HepG2 (cell line): ENCODE results near the gene CTXN1. TPM values are rescaled to one million over a fixed set of nuclear protein-coding genes. Genes with fewer than 3 reads are reported as not detected.

Experiments
- ATAC-seq: fragments of 200-7000 bp; cut with Tn5 transposase; 3 replicates; pipeline ENCODE4 v1.9.1; 2020; ENCODE audit warnings: mild to moderate bottlenecking, moderate library complexity
- BruUV-seq: library from RNA; stranded (reverse); fragments of 400-500 nt; replicated peaks from 2 replicates; lab custom pipeline; 2021; lab: Mats Ljungman, UMichigan
- CTCF ChIA-PET: fragments of 300-600 bp; formaldehyde crosslinking; extraction: SDS; loops from one replicate; lab custom pipeline; 2021; ENCODE audit warnings: low total read pairs, inconsistent platforms, low intra/inter-chr PET ratio; lab: Yijun Ruan, JAX
- POLR2A ChIA-PET: fragments of 350-600 bp; sonication (Branson Sonifier 250); formaldehyde crosslinking; loops from one replicate; lab custom pipeline; 2020; ENCODE audit warnings: antibody characterized with exemption, inconsistent platforms; lab: Yijun Ruan, JAX
- DNase-seq: peaks from one replicate; pipeline ENCODE4 v3.0.0-alpha.2; 2015; ENCODE audit warnings: low spot score
- FAIRE-seq: peaks from 3 replicates; lab custom pipeline; 2011; peaks lifted over from hg19 to GRCh38; lab: Jason Lieb, UNC
- H2AFZ ChIP-seq: one replicate; pipeline ENCODE4 v1.6.1; 2011; ENCODE audit warnings: low read length, inconsistent platforms
- H3K27ac ChIP-seq: fragments of 300-600 bp; 3 replicates; pipeline ENCODE4 v1.8.0; 2011; ENCODE audit warnings: mixed run types, mild to moderate bottlenecking, mixed read lengths, low read length, inconsistent platforms; ENCODE audit not compliant: insufficient read depth; ENCODE audit errors: extremely low read length
- H3K27me3 ChIP-seq, 2 experiments: fragments of 200-600 bp in 1 of 2; 2 replicates in 1 of 2; 3 replicates in 1 of 2; pipeline versions ENCODE4 v1.6.0 to v1.8.0; 2011; ENCODE audit warnings: low read length in 2 of 2, mild to moderate bottlenecking in 2 of 2, moderate library complexity in 2 of 2, inconsistent platforms in 1 of 2; ENCODE audit not compliant: insufficient read depth in 2 of 2, control insufficient read depth in 1 of 2
- H3K36me3 ChIP-seq, 2 experiments: fragments of 200-600 bp in 1 of 2; replicated peaks in 1 of 2; 2 replicates in 1 of 2; 3 replicates in 1 of 2; pipeline versions ENCODE4 v1.5.1 to v1.8.0; 2011; ENCODE audit warnings: low read length in 2 of 2, inconsistent platforms in 1 of 2; ENCODE audit not compliant: insufficient read depth in 2 of 2, control insufficient read depth in 1 of 2
- H3K4me1 ChIP-seq: 2 replicates; pipeline ENCODE4 v1.5.1; 2012; ENCODE audit warnings: low read length, inconsistent platforms; ENCODE audit not compliant: insufficient read depth
- H3K4me2 ChIP-seq: 2 replicates; pipeline ENCODE4 v1.6.0; 2011; ENCODE audit warnings: low read depth, low read length, inconsistent platforms
- H3K4me3 ChIP-seq, 3 experiments: fragments of 200-600 bp in 1 of 3; sonication (generic), shearing (Covaris generic) in 1 of 3; replicated peaks in 1 of 3; 2 replicates each; pipeline ENCODE4 v1.5.1; 2011 to 2016; ENCODE audit warnings: low read length in 3 of 3, inconsistent platforms in 2 of 3, low read depth in 2 of 3, mild to moderate bottlenecking in 2 of 3, control low read depth in 1 of 3, mixed read lengths in 1 of 3; ENCODE audit not compliant: insufficient read depth in 1 of 3
- H3K79me2 ChIP-seq: one replicate; pipeline ENCODE4 v1.6.1; 2011; ENCODE audit warnings: low read length, inconsistent platforms; ENCODE audit not compliant: insufficient read depth
- H3K9ac ChIP-seq: 2 replicates; pipeline ENCODE4 v1.6.0; 2011; ENCODE audit warnings: mild to moderate bottlenecking, low read depth, low read length, inconsistent platforms; ENCODE audit not compliant: insufficient read depth
- H3K9me3 ChIP-seq: 2 replicates; pipeline ENCODE4 v1.5.1; 2012; ENCODE audit warnings: mild to moderate bottlenecking, low read length
- H4K20me1 ChIP-seq: 2 replicates; pipeline ENCODE4 v1.6.0; 2011; ENCODE audit warnings: inconsistent platforms, mild to moderate bottlenecking, low read length, moderate library complexity; ENCODE audit not compliant: insufficient read depth
- AGO2 ChIP-seq: fragments of 200-400 bp; formaldehyde crosslinking; optimal IDR thresholded peaks from 2 replicates; pipeline ENCODE3; 2017; ENCODE audit warnings: mild to moderate bottlenecking, low read depth, low read length, moderate library complexity
- RFX1 ChIP-seq: fragments of 450-650 bp; IDR thresholded peaks from 2 replicates; pipeline ENCODE4 v1.6.1; 2017
- SRY ChIP-seq: sonication (generic); formaldehyde crosslinking; IDR thresholded peaks from 2 replicates; pipeline ENCODE4 v1.8.0; 2022; ENCODE audit warnings: mild to moderate bottlenecking, missing genetic modification reagents
- TRIM24 ChIP-seq: sonication (generic); formaldehyde crosslinking; IDR thresholded peaks from 2 replicates; pipeline ENCODE4 v1.8.0; 2022; ENCODE audit warnings: mild to moderate bottlenecking, missing genetic modification reagents
- ZNF546 ChIP-seq: sonication (generic); formaldehyde crosslinking; conservative IDR thresholded peaks from 2 replicates; pipeline ENCODE4 v1.8.1; 2023; ENCODE audit warnings: mild to moderate bottlenecking, missing genetic modification reagents
- ZNF607 ChIP-seq: sonication (generic); formaldehyde crosslinking; IDR thresholded peaks from 2 replicates; pipeline ENCODE4 v1.5.1; 2020; ENCODE audit warnings: missing genetic modification reagents, mild to moderate bottlenecking, borderline replicate concordance
- ZNF672 ChIP-seq: sonication (generic); formaldehyde crosslinking; IDR thresholded peaks from 2 replicates; pipeline ENCODE4 v1.8.1; 2022; ENCODE audit warnings: missing genetic modification reagents
- WGBS: methylation state at CpG from one replicate; pipeline ENCODE4 v1.1.6; 2017; ENCODE audit warnings: low lambda C conversion rate; 5-methylcytosine and 5-hydroxymethylcytosine counted together
- in situ Hi-C: cut with HindIII; loops from 2 replicates; pipeline ENCODE4 v1.10.0; 2017; ENCODE audit warnings: low pct_unique_long_range_greater_than_20kb; ENCODE audit not compliant: extremely low pct_ligation_motif_present
- intact Hi-C: fragments of 100-400 bp; cut with micrococcal nuclease; formaldehyde crosslinking; loops from one replicate; pipeline ENCODE4 v1.10.0; 2022; ENCODE audit not compliant: unreplicated experiment
- polyA plus RNA-seq, 8 experiments: library from polyadenylated mRNA; depleted of rRNA in 3 of 8; stranded (reverse) in 7 of 8; unstranded in 1 of 8; fragments of >200 nt; fragmentation: Illumina TruSeq in 4 of 8; extraction: Trizol in 4 of 8; gene quantifications; 2 replicates each; pipeline versions ENCODE4 v1.2.1 to v1.2.3, GENCODE V29; 2011 to 2016; ENCODE audit warnings: low read depth in 4 of 8, missing spikeins in 1 of 8, mixed read lengths in 1 of 8; ENCODE audit not compliant: insufficient read depth in 1 of 8
- total RNA-seq, 5 experiments: library from RNA; depleted of rRNA; stranded (reverse); fragments of >200 nt; fragmentation: Illumina TruSeq; extraction: Trizol; gene quantifications; 2 replicates each; pipeline ENCODE4 v1.2.3, GENCODE V29; 2016; ENCODE audit warnings: low read depth in 1 of 5
- TF ChIP-seq, protein P1 (sequence below): sonication (generic); formaldehyde crosslinking; IDR thresholded peaks from 2 replicates; pipeline ENCODE4 v1.4.0; 2020; ENCODE audit warnings: mild to moderate bottlenecking, missing genetic modification reagents
- TF ChIP-seq, protein P2 (sequence below): sonication (generic); formaldehyde crosslinking; IDR thresholded peaks from 2 replicates; pipeline ENCODE4 v1.8.0; 2022; ENCODE audit warnings: missing genetic modification reagents, mild to moderate bottlenecking, borderline replicate concordance
- TF ChIP-seq, protein P3 (sequence below): sonication (generic); formaldehyde crosslinking; IDR thresholded peaks from 2 replicates; pipeline ENCODE4 v1.4.0; 2020; ENCODE audit warnings: missing genetic modification reagents

The CTXN1 gene
- total and polyA plus RNA-seq, 2 of the 13 experiments (the other 11 are each of a cell fraction or from before 2014, with no cell fraction given), result 0.11 TPM; not detected in 1

DNA sequence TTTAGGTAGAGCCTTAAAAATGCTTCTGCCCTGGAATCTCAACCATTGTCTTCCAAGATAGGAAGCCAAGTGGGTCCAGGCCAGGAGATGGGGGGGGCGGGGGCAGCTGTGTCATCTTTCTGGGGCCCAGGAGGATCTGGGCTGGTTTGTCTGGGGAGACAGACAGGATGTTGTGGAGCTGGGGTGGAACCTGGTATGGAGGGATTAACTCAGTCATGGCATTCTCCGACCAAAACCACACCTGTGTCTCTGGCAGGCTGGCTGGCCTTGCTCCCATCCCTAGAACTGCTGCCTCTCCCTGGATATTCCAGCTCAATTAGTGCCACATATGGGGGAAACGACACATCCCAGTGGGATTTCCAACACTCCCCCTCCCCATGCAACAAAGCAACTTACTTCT is 25.0 kb downstream of the CTXN1 start (continued):
- TF ChIP-seq, protein P1, sequence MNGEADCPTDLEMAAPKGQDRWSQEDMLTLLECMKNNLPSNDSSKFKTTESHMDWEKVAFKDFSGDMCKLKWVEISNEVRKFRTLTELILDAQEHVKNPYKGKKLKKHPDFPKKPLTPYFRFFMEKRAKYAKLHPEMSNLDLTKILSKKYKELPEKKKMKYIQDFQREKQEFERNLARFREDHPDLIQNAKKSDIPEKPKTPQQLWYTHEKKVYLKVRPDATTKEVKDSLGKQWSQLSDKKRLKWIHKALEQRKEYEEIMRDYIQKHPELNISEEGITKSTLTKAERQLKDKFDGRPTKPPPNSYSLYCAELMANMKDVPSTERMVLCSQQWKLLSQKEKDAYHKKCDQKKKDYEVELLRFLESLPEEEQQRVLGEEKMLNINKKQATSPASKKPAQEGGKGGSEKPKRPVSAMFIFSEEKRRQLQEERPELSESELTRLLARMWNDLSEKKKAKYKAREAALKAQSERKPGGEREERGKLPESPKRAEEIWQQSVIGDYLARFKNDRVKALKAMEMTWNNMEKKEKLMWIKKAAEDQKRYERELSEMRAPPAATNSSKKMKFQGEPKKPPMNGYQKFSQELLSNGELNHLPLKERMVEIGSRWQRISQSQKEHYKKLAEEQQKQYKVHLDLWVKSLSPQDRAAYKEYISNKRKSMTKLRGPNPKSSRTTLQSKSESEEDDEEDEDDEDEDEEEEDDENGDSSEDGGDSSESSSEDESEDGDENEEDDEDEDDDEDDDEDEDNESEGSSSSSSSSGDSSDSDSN, result no peak
- TF ChIP-seq, protein P2, sequence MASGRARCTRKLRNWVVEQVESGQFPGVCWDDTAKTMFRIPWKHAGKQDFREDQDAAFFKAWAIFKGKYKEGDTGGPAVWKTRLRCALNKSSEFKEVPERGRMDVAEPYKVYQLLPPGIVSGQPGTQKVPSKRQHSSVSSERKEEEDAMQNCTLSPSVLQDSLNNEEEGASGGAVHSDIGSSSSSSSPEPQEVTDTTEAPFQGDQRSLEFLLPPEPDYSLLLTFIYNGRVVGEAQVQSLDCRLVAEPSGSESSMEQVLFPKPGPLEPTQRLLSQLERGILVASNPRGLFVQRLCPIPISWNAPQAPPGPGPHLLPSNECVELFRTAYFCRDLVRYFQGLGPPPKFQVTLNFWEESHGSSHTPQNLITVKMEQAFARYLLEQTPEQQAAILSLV (CRISPR knock-in tag), result no peak
- TF ChIP-seq, protein P3, sequence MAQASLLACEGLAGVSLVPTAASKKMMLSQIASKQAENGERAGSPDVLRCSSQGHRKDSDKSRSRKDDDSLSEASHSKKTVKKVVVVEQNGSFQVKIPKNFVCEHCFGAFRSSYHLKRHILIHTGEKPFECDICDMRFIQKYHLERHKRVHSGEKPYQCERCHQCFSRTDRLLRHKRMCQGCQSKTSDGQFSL (CRISPR knock-in tag), result no peak
- TF ChIP-seq ZNF672 (CRISPR knock-in tag) (no peak), ZNF546 (CRISPR knock-in tag) (no peak), ZNF607 (CRISPR knock-in tag) (no peak), RFX1 (no peak), SRY (CRISPR knock-in tag) (no peak)

DNA sequence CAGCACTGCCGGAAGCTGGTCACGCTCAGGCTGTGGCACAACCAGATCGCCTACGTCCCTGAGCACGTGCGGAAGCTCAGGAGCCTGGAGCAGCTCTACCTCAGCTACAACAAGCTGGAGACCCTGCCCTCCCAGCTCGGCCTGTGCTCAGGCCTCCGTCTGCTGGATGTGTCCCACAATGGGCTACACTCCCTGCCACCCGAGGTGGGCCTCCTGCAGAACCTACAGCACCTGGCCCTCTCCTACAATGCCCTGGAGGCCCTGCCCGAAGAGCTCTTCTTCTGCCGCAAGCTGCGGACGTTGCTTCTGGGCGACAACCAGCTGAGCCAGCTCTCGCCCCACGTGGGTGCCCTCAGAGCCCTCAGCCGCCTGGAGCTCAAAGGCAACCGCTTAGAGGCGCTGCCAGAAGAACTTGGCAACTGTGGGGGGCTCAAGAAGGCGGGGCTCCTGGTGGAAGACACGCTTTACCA is 25.5 kb downstream of the CTXN1 start:
- Histone ChIP-seq H3K9me3 (no peaks in the 10 kb centered on the region), H3K4me2 (no peak overlapping the region), H3K9ac (no peak overlapping the region), H3K27ac (no peak overlapping the region), H3K36me3 (peaks cover 9 to 16% of the 10 kb centered on the region in 2 experiments; a peak in 2 of 5 replicates), H4K20me1 (peaks cover 9% of the 10 kb centered on the region; the same call in 1 of the 2 replicates), H3K4me1 (peaks cover 50% of the 10 kb centered on the region), H2AFZ (no peak overlapping the region), H3K79me2 (peaks cover 20% of the 10 kb centered on the region), H3K4me3 (no peak overlapping the region), H3K27me3 (no peaks in the 10 kb centered on the region; a peak in 1 of 5 replicates)
- FAIRE-seq (no peak), ATAC-seq (no peak), DNase-seq (no peak)
- BruUV-seq, result no TSS peak
- intact Hi-C loops, result no loop called here
- no peak for TF ChIP-seq TRIM24 (CRISPR knock-in tag)
- TF ChIP-seq AGO2, result peak; percentile 7
- in situ Hi-C loops, result no loop called here
- ChIA-PET CTCF (no interaction called here), POLR2A (interaction anchor here (4.7 to 4.9 kb wide), 3 partner anchors 11 to 31 kb away, joined by 52 to 83 read pairs (median 75); partner anchors contain the start of genes LRRC8E and SNAPC2)
- 94% methylated on average over 20 of the region's 21 CpGs for WGBS
